NCI-H748 (cell line): ENCODE data around the gene DNAJC4.

Experiments
- DNase-seq: peaks from one replicate; lab custom pipeline; 2025; ENCODE audit not compliant: unreplicated experiment; lab: John Stamatoyannopoulos, UW

DNAJC4 gene, protein sequence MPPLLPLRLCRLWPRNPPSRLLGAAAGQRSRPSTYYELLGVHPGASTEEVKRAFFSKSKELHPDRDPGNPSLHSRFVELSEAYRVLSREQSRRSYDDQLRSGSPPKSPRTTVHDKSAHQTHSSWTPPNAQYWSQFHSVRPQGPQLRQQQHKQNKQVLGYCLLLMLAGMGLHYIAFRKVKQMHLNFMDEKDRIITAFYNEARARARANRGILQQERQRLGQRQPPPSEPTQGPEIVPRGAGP

DNA sequence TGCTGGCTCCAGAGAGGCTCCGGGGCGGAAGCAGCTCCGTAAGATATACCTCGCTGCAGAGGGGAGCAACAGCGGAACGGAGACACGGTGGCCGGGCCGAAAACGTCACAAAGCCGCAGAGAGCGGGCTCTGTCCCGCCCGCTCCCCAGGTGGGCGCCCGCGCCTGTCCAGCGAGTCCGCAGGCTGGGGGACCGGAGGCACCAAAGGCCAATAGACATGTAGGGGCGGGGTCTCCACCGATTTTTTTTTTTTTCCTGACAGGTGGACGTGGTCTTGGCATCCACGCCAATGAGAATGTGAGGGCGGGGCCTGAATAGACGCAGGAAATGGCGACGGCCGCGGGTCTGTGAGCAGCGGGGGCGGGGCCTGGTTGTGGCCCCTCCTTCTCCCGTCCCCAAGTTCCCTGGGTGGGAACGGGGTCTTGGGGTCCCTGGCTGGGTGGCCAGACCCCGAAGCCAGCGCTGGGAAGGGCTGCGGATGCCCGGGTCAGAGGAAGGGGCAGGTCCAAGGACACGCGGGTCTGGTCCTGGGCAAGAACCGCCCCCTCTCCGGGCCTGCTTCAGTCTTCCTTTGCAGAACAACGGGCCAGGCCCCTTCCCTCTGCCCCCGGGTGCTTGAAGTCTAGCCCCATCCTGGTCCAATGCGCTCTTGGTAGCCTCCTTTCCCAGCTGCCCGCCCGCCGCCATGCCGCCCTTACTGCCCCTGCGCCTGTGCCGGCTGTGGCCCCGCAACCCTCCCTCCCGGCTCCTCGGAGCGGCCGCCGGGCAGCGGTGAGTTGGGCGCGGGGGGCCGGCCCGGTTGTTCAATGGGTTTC is at the start of gene DNAJC4:
DNAJC4 (plus strand) TSS at position 378 of the 814 bp plus-strand sequence; CDS start at position 685, 307 bp downstream.
- DNase-seq, result peak; percentile 98

DNA sequence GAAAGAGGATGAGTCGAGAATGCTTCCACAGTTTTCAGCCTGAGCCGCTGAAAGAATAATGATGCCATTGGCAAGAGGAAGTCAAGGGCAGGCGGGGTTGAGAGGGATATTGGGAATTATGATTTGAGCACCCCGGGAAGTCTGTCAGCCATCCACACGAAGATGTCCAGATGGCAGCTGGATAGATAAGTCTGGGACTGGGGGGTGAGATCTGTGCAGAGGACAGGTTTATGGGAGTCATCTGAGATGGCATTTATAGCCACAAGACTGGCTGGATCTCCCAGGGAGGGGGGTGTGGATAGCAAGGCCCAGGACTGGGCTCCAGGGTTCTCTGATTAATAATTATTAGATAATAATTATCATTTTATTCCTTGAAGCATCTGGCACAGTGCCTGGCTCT is 49.5 kb upstream of the DNAJC4 start:
- no peak for DNase-seq

DNA sequence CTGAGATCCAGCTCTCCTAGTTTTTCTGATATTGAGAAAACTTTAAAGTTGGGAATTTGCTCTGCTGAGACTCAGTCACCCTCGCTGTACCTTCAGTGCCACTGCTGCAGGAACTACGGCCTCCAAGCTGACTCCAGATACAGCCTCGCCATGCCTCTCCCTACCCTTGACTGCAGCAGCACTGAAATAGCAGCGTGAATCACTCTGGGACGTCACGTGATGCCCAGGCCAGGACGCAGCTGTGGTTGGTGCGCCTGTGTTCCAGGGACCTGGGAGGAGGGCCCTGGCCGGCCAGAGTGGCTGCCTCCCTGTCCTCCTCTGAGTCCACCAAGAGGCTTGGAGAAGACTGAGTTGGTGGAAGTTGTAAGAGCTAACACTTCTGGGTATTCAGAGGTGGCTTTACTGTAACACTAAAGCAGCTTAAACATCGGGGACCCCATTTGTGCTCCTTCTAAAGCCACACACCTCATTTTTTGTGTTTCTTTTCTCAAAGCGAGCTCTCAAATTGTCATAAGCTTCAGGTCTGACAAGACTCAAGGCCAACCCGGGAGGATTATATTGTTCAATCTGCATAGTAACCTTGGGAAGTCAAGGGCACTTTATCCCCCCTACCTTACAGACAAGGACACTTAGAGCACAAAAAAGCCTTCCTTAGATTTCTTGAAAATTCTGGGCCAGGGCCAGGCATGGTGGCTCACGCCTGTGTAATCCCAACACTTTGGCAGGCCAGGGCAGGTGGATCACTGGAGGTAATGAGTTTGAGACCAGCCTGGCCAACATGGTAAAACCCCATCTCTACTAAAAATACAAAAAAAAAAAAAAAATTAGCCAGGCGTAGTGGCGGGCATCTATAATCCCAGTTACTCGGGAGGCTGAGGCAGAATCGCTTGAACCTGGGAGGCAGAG is 48.6 kb upstream of the DNAJC4 start:
- DNase-seq, result peak; percentile 23

DNA sequence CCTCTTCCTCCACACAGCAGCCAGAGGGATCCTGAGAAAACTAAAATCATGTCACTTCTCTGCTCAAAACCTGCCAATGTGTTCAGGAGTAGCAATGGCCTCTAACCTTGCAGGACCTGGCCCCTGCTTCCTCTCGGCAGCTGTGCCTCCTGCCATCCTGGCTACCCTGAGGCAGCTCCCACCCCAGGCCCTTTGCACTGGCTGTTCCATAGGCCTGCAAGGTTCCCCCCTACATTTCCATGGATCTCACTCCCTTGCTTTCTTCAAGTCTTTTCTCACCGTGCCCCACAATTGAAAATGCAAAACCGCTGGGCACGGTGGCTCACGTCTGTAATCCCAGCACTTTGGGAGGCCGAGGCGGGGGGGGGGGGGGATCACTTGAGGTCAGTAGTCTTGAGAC is 46.5 kb upstream of the DNAJC4 start:
- no peak for DNase-seq

DNA sequence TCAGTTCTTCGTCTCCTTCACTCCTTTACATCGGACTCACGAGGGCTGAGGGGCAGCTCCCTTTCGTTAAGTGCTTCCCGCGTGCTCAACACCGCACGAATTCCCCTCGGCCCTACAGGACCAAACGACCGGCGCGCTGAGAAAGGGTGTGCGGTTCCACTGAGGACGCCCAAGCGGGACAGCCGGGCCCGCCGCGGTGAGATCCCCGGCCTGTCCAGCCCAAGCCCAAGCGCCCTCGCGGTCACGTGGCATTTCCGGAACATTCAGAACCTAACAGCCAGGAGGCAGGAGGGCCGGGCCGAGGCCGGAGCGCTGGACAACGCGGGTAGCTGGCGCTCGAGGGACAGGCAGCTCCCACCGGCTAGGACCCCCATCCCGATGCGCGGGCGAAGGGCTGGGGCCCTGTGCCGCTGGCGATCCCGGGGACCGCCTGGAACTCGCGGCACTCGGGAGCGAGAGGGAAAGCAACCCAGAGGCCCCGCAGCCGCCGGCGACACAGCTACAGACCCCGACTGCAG is 45.1 kb upstream of the DNAJC4 start:
- peak; percentile 84 for DNase-seq

DNA sequence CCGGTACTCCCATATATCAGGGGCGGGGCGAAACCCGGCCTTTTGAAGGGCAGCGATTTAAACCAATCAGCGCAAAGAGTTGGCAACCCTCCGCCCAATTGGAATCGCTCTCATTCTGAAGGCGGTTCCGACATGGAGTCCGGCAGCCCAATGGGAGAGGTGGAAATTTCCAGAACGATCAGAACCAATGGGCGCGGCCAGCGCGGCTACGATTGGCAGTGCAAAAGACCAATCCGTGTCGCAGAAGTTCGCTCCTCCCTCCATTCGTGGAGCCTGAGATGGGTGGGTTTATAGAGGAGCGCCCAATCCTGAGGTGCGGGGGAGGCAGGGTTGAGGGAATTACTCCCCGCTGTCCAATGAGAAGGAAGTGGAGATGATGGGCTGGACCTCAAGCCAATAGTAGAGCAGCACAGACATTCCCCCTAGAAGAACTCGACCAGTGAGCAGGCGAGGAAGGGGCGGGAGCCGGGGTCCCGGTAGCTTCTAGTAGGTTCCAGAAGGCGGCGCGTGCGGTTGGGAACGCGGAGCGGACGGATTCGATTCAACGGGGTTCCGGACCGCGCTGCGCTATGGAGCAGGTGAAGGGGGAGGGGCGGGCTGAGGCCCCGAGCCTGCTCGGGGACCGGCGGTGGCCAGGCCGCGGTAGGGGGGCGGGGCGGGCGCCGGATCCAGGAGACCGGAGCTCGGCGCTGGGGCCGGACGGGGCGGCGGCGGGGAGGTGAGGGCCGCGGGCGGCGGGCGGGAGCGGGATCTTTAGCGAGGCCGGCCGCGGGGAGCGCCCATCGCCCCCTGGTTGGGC is 44.5 kb upstream of the DNAJC4 start, which contains the start of gene STIP1:
STIP1 (plus strand) TSS at position 479 of the 799 bp plus-strand sequence; CDS start at position 570, 91 bp downstream.
- DNase-seq, result peak; percentile 100

DNA sequence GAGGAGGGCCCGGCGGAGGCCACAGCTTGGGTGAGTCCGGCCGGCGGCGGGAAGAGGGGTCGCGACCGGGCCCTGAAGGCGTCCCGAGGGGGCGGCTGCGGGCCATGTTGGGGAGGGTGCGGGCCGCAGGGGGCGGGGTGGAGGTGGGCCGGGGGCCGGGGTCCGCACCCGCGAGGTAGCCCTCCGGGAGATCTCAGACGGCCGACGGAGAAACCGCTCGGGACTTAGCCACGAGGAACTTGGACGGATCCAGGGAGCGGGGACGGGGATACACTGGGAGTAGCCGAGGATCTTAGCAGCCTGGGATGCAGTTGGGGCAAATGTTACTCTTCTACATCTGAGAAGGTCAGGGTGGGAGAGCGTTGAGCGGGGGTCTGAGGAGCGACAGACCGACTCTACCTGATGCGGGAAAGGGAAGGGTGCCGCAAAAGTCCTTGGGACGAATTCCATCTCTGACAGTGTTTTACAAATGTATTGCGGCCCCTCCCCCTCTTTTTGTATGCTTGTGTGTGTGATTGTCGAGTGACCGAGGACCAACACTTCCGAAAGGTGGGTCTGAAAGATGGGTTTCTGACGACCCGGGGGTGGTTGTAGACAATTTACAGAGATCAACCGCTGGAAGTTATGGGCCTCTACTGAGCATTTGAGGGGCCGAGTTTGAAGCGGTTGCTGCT is 43.7 kb upstream of the DNAJC4 start:
- DNase-seq, result peak; percentile 26

DNA sequence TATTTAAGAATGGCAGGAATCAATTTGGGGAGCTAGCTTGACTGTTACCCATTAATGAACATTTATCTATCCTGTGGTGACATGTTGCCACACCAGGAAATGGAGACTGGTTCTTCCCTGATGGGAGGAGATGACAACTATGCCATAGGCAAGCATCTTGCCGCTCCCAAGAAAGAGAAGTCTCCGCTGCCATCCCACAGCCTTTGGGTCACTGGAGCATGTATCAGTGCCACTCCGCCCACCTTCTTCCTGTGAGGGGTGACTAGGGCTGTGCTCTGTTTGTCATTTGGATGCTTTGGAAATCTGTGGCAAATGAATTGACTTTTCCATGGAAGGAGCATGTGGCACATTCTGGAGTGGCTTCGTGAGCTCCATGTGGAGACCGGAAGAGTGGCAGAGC is 37.9 kb upstream of the DNAJC4 start:
- DNase-seq, result no peak

DNA sequence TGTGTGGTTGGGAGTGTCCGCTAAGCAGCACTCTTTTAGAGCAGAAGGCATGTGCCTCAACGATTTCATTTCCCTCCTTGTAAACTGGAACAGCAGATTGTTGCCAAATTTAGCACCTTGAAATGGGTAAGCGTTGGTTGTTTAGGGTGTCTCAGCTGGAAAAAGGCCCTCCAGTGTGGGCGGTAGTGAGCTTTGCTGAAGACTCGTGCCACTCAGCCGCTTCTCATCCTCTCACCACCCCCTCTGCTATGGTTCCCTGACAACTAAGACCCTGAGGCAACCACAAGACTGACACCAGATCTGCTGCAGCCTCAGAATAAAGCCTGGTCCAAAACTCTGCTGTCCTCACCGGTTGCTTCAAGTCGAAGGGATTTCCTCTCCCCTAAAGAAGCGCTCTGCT is 33.7 kb upstream of the DNAJC4 start:
- no peak for DNase-seq

DNA sequence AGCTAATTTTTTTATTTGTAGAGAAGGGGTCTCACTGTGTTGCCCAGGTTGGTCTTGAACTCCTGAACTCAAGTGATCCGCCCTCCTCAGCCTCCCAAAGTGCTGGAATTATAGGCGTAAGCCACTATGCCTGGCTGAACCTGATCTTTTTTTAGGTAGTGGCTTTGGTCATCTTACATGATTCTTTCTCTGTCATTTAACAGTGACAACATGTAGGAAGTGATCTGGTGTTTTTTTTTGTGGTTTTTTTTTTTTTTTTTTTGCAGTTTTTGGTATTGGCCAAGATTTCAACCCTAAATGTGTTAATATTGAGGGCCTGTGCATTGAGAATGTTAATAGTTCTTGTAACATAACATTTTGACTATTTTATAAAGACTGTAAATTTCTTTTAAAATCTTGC is 31.8 kb upstream of the DNAJC4 start:
- no peak for DNase-seq

DNA sequence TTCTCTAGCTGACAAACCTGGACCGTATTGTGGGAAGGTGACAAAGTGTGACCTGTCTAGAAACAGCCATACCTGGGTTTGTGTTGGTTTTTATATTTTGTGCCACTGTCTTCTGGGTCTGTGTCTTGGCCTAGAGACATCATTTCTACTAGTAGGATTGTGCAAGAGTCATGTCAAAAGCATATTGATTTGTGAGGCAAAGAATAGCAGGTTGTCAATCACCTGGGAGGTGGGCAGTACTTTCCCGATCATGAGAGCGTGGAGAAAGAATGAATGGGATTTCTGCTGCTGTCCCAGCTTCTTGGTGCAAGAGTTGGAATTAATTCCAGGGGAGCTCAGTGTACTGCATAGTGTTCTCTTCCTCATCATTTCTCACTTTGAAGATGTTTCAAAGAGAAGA is 28.8 kb upstream of the DNAJC4 start:
- no peak for DNase-seq

DNA sequence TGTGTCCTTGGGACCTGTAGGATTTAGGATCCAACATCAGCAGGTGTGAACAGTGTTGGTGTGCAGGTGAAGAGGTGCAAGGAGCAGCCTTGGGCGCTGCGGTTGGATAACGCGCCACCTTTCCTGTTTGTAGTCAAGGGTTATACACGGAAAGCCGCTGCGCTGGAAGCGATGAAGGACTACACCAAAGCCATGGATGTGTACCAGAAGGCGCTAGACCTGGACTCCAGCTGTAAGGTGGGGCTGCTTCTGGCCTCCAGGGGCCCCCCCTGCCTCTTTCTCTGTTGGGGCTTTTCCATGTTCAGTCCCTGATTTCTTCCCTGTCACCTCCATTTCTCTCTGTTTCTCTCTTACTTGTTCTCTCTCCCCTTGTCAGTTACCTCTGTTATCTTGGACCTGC is 27.4 kb upstream of the DNAJC4 start:
- no peak for DNase-seq

DNA sequence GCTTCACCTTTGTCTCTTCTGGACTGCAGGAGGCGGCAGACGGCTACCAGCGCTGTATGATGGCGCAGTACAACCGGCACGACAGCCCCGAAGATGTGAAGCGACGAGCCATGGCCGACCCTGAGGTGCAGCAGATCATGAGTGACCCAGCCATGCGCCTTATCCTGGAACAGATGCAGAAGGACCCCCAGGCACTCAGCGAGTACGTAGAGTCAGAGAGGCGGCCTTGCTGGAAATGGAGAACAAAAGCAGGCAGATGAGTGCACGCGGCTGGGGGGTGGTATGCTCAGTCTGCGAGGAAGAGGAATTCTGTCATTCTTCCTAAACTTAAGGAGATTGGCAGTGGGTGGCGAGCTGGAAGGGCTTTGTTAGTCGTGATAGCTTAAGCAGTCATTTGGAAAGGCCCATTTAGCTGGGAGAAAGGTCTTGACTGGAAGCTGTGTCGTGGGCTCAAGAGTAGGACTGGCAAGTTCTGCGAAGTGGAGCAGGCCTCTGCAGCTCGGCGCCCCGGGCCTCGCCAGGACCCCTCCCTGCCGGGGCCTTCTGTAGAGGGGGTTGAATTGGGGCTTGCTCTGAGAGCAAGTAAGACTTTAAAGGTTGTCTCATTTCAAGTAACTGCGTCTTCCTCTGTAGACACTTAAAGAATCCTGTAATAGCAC is 26.8 kb upstream of the DNAJC4 start:
- no peak for DNase-seq

DNA sequence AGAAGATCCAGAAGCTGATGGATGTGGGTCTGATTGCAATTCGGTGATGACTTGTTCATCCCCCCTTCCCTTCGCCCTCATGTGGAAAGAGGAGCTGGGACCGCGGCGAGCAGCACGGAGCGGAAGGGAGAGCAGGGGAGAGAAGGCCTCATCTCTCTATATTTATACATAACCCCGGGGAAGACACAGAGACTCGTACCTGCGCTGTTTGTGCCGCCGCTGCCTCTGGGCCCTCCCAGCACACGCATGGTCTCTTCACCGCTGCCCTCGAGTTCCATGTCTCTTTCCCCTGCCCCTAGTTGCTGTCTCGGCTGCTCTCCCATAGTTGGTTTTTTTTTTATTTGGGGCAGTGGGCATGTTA is 26.3 kb upstream of the DNAJC4 start:
- no peak for DNase-seq

DNA sequence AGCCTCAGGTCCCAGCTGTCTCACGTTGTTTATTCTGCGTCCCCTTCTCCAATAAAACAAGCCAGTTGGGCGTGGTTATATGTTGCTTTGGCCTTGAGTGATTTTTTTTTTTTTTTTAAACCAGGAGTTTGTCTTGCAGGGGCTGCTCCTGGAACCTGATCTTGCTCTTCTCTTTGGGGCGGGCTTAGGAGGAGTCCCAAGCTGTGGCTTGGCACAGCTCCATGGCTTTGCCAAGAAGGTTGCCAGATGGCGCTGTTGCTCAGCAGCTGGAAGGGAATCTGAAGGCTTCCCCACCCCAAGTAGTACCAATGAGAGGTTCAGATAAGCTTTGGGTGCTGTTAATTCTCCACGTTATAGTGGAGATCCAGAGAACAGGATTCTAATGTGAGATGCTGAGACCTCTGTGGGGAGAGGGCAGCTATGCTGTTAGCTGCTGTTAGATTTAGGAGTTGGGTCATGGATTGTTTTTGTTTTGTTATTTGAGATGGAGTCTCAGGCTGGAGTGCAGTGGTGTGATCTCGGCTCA is 25.8 kb upstream of the DNAJC4 start:
- peak; percentile 73 for DNase-seq

DNA sequence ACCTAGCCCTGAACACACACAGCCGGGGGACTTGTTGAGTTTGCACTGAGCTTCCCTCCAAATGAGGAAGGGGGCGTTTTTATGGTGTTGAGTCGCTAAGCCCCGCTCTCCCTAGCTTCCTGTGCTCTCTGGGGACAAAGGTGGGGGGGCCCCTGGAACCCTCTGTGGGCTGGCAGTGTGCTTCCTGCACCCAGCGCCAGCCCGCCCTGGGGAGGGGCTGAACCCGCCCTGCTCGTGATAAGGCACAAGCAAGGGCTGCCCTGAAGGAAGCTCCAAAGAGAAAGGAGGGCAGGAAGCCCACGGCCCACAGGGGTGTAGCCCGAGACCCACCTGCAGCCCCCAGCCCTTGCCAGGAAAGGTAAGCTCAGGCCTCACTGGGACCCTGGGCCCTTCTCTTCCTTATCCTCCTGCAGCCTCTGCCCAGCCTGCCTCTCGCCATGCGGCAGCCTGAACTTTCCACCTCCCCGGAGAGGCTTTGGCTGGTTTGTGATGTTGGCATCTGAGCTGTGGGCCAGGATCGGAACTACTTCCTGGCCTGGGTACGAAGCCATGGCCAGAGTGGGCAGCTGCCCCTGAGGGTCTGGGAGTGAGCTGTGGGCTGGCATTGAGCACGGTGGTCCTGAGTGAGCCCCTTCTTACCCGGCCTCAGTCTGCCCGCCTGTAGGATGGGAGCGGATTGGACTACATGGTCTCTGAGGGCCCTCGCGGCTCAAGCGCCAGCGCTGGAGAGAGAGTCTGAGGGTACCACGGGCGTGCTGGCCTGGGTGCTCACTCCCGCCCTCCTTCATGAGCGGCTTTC is 23.7 kb upstream of the DNAJC4 start, which contains the start of gene FERMT3:
FERMT3 (plus strand) TSS at position 265 of the 799 bp plus-strand sequence. CDS start 644 bp downstream, outside the sequence.
- DNase-seq, result no peak

DNA sequence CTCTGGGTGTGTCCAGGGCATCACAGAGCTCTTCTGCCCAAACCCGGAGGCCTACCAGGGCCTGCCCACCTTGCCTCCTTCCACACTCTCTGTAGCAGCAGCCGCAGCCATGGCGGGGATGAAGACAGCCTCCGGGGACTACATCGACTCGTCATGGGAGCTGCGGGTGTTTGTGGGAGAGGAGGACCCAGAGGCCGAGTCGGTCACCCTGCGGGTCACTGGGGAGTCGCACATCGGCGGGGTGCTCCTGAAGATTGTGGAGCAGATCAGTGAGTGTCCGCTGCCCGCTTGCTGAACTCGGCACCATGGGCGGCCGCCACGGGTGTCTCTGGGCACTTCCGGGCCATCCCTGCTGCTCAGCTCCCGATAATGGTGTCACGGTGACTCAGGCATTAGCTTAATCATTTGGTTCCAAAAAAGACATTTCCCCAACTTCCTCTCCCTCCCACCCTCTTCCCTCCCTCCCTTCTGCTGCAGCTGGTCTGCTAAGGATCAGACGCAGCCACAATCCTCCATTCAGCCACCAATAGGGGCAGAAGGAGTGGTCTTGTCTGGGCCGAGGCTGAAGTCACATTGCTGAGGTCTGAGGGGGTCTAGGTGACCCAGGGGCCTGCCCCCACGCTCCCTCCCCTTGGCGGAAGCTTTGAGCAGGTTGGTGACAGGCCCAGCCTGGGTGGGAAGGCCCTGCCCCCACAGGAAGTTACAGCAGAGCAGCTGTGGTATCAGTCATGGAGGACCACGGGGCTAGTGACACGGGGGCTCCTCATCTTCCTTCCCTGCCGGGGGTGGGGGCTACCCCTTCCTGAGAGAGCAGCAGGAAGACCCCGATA is 22.9 kb upstream of the DNAJC4 start:
- DNase-seq, result no peak
